Uterus (tissue), 2 donors: ENCODE measurements around the gene PRPS1L1.

ENCODE experiments used
- POLR2A ChIP-seq, 2 donors: fragments of 450-650 bp; IDR thresholded peaks; one replicate each; pipeline ENCODE4 v1.6.1; 2016; ENCODE audit warnings: antibody characterized with exemption in 2 of 2, mild to moderate bottlenecking in 1 of 2, moderate library complexity in 1 of 2
- TF ChIP-seq, protein P1 (sequence below), 4 experiments: fragments of 200-600 bp in 2 of 4; fragments of 450-650 bp in 2 of 4; sonication (generic) in 2 of 4; IDR thresholded peaks; one replicate each; pipeline ENCODE4 v1.5.1; 2016 to 2019; ENCODE audit warnings: antibody characterized with exemption in 4 of 4, mild to moderate bottlenecking in 2 of 4, moderate library complexity in 1 of 4

GRCh38 chr7:18049262-18049661 is 21.6 kb upstream of the PRPS1L1 start:
- TF ChIP-seq, protein P1, sequence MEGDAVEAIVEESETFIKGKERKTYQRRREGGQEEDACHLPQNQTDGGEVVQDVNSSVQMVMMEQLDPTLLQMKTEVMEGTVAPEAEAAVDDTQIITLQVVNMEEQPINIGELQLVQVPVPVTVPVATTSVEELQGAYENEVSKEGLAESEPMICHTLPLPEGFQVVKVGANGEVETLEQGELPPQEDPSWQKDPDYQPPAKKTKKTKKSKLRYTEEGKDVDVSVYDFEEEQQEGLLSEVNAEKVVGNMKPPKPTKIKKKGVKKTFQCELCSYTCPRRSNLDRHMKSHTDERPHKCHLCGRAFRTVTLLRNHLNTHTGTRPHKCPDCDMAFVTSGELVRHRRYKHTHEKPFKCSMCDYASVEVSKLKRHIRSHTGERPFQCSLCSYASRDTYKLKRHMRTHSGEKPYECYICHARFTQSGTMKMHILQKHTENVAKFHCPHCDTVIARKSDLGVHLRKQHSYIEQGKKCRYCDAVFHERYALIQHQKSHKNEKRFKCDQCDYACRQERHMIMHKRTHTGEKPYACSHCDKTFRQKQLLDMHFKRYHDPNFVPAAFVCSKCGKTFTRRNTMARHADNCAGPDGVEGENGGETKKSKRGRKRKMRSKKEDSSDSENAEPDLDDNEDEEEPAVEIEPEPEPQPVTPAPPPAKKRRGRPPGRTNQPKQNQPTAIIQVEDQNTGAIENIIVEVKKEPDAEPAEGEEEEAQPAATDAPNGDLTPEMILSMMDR (IDR thresholded peaks at IDR 0.05): no peak
- no peak for TF ChIP-seq POLR2A (IDR thresholded peaks at IDR 0.05)
